SK-N-SH treated with all-trans-retinoic acid at 6 μM for 48 hours (cell line): ENCODE results near the gene ACSBG1.

ENCODE experiments used
- ATAC-seq: fragments of 200-7000 bp; cut with Tn5 transposase; 3 replicates; pipeline ENCODE4 v1.9.1; 2020; ENCODE audit warnings: mild to moderate bottlenecking, moderate library complexity
- ARNTL ChIP-seq: fragments of 450-650 bp; formaldehyde crosslinking; IDR thresholded peaks from 2 replicates; pipeline ENCODE4 v1.5.0; 2020; ENCODE audit warnings: low read depth, mild to moderate bottlenecking, moderate library complexity, borderline replicate concordance
- CREB5 ChIP-seq: fragments of 250-450 bp; sonication (Bioruptor Pico); IDR thresholded peaks from 2 replicates; pipeline ENCODE4 v1.5.1; 2020; ENCODE audit warnings: low read depth, mild to moderate bottlenecking, moderate library complexity
- CSDC2 ChIP-seq: fragments of 250-450 bp; sonication (Bioruptor Pico); IDR thresholded peaks from 2 replicates; pipeline ENCODE4 v1.5.0; 2020; ENCODE audit warnings: mild to moderate bottlenecking, moderate library complexity
- CSRNP3 ChIP-seq: fragments of 250-450 bp; sonication (Bioruptor Pico); IDR thresholded peaks from 2 replicates; pipeline ENCODE4 v1.5.1; 2021; ENCODE audit warnings: mild to moderate bottlenecking, moderate library complexity
- ESRRG ChIP-seq: fragments of 250-450 bp; sonication (Bioruptor Pico); IDR thresholded peaks from 2 replicates; pipeline ENCODE4 v1.6.1; 2021; ENCODE audit warnings: mild to moderate bottlenecking
- GLIS3 ChIP-seq: fragments of 250-450 bp; sonication (Bioruptor Pico); IDR thresholded peaks from 2 replicates; pipeline ENCODE4 v1.5.0; 2020; ENCODE audit warnings: mild to moderate bottlenecking, moderate library complexity
- ISL1 ChIP-seq: fragments of 250-450 bp; sonication (Bioruptor Pico); IDR thresholded peaks from 2 replicates; pipeline ENCODE4 v2.1.2; 2022; ENCODE audit warnings: mild to moderate bottlenecking, moderate library complexity
- OSR1 ChIP-seq: fragments of 250-450 bp; sonication (Bioruptor Pico); IDR thresholded peaks from 2 replicates; pipeline ENCODE4 v1.8.0; 2022; ENCODE audit warnings: moderate library complexity, mild to moderate bottlenecking, inconsistent platforms
- PATZ1 ChIP-seq: fragments of 250-450 bp; sonication (Bioruptor Pico); IDR thresholded peaks from 2 replicates; pipeline ENCODE4 v1.8.0; 2020; ENCODE audit warnings: mild to moderate bottlenecking, moderate library complexity, borderline replicate concordance
- POU6F1 ChIP-seq: fragments of 250-450 bp; sonication (Bioruptor Pico); IDR thresholded peaks from 2 replicates; pipeline ENCODE4 v1.8.0; 2021; ENCODE audit warnings: low read depth, mild to moderate bottlenecking, moderate library complexity, borderline replicate concordance
- SNAI2 ChIP-seq: fragments of 250-450 bp; sonication (Bioruptor Pico); IDR thresholded peaks from 2 replicates; pipeline ENCODE4 v1.5.0; 2020; ENCODE audit warnings: mild to moderate bottlenecking, moderate library complexity
- TCF4 ChIP-seq: fragments of 250-450 bp; sonication (Bioruptor Pico); IDR thresholded peaks from 2 replicates; pipeline ENCODE4 v1.8.0; 2021; ENCODE audit warnings: mild to moderate bottlenecking, moderate library complexity, borderline replicate concordance
- TOX ChIP-seq: fragments of 250-450 bp; sonication (Bioruptor Pico); IDR thresholded peaks from 2 replicates; pipeline ENCODE4 v1.8.0; 2021; ENCODE audit warnings: mild to moderate bottlenecking, moderate library complexity, borderline replicate concordance
- TSHZ2 ChIP-seq: fragments of 250-450 bp; sonication (Bioruptor Pico); IDR thresholded peaks from 2 replicates; pipeline ENCODE4 v1.5.0; 2020; ENCODE audit warnings: mild to moderate bottlenecking, moderate library complexity
- ZFP30 ChIP-seq: fragments of 450-650 bp; formaldehyde crosslinking; IDR thresholded peaks from 2 replicates; pipeline ENCODE4 v1.5.0; 2022; ENCODE audit warnings: mild to moderate bottlenecking, moderate library complexity
- ZNF565 ChIP-seq: fragments of 450-650 bp; formaldehyde crosslinking; conservative IDR thresholded peaks from 2 replicates; pipeline ENCODE4 v1.5.0; 2020; ENCODE audit warnings: low read depth, mild to moderate bottlenecking, moderate library complexity
- ZNF70 ChIP-seq: fragments of 450-650 bp; formaldehyde crosslinking; IDR thresholded peaks from 2 replicates; pipeline ENCODE4 v1.5.0; 2020; ENCODE audit warnings: mild to moderate bottlenecking, moderate library complexity
- ZNF8 ChIP-seq: fragments of 450-650 bp; formaldehyde crosslinking; IDR thresholded peaks from 2 replicates; pipeline ENCODE4 v1.5.0; 2020; ENCODE audit warnings: mild to moderate bottlenecking, moderate library complexity

The ACSBG1 gene

GRCh38 chr15:78251136-78251535 is 16.8 kb upstream of the ACSBG1 start (continued):
- TF ChIP-seq TSHZ2 (CRISPR knock-in tag) (no peak), CSDC2 (no peak), CREB5 (CRISPR knock-in tag) (no peak)

GRCh38 chr15:78249131-78249530 is 14.8 kb upstream of the ACSBG1 start:
- TF ChIP-seq GLIS3 (CRISPR knock-in tag) (no peak), ZNF565 (CRISPR knock-in tag) (no peak), PATZ1 (CRISPR knock-in tag) (no peak), ZFP30 (CRISPR knock-in tag) (no peak), CSRNP3 (CRISPR knock-in tag) (no peak), TOX (CRISPR knock-in tag) (no peak), ZNF8 (CRISPR knock-in tag) (no peak), TCF4 (CRISPR knock-in tag) (no peak), ZNF70 (CRISPR knock-in tag) (no peak), POU6F1 (CRISPR knock-in tag) (no peak), SNAI2 (CRISPR knock-in tag) (no peak), ISL1 (no peak), ARNTL (CRISPR knock-in tag) (no peak), TSHZ2 (CRISPR knock-in tag) (no peak), CREB5 (CRISPR knock-in tag) (no peak), ESRRG (no peak), OSR1 (no peak), CSDC2 (no peak)
- no peak for ATAC-seq
